Midbrain (tissue), 1 donor: Measurements from ENCODE around the gene PPP1R3G.
A peak's percentile ranks its signal among the peaks of the same experiment; 100 is the strongest.
"Not testable (repeated sequence)": the region's sequence is repeated elsewhere in the genome, so short reads cannot be mapped to it uniquely, and the experiment has no call there.

ENCODE experiments used
- DNase-seq: peaks from one replicate; lab custom pipeline; 2025; lab: John Stamatoyannopoulos, UW

PPP1R3G gene

GRCh38 chr6:5120011-5120410, 34.9 kb downstream of the PPP1R3G start:
- DNase-seq: no peak

- not testable (repeated sequence) for DNase-seq
Measured at GRCh38 chr6:5120543-5120942, 35.4 kb downstream of the PPP1R3G start.

GRCh38 chr6:5121479-5121878, 36.3 kb downstream of the PPP1R3G start:
- no peak for DNase-seq

- no peak for DNase-seq
Measured at GRCh38 chr6:5121956-5122355, 36.8 kb downstream of the PPP1R3G start.

- DNase-seq: no peak
Measured at GRCh38 chr6:5122504-5123112, 37.5 kb downstream of the PPP1R3G start.

- DNase-seq: no peak
Measured at GRCh38 chr6:5123296-5124143, 38.4 kb downstream of the PPP1R3G start.

- DNase-seq: no peak
Measured at GRCh38 chr6:5124526-5124925, 39.4 kb downstream of the PPP1R3G start.

GRCh38 chr6:5125152-5126006, 40.2 kb downstream of the PPP1R3G start:
- no peak for DNase-seq

GRCh38 chr6:5126214-5126613, 41.1 kb downstream of the PPP1R3G start:
- DNase-seq: no peak

- no peak for DNase-seq
Measured at GRCh38 chr6:5127106-5127687, 42.1 kb downstream of the PPP1R3G start.

GRCh38 chr6:5128351-5128750, 43.2 kb downstream of the PPP1R3G start:
- DNase-seq: no peak

GRCh38 chr6:5130135-5130866, 45.2 kb downstream of the PPP1R3G start:
- no peak for DNase-seq

- peak; percentile 47 for DNase-seq
Measured at GRCh38 chr6:5132731-5133130, 47.6 kb downstream of the PPP1R3G start.

GRCh38 chr6:5133943-5134342, 48.8 kb downstream of the PPP1R3G start:
- no peak for DNase-seq

GRCh38 chr6:5135788-5136376, 50.7 kb downstream of the PPP1R3G start:
- DNase-seq: no peak

GRCh38 chr6:5136851-5137250, 51.7 kb downstream of the PPP1R3G start:
- no peak for DNase-seq
